Stomach smooth muscle (tissue), 2 donors: Measurements from ENCODE around the gene CHKB.
A peak's percentile ranks its signal among the peaks of the same experiment; 100 is the strongest.
"Not testable (repeated sequence)": the region's sequence is repeated elsewhere in the genome, so short reads cannot be mapped to it uniquely, and the experiment has no call there.

Experiments
- H3K27ac ChIP-seq: one replicate; pipeline ENCODE4 v1.7.0; 2013; ENCODE audit warnings: mild to moderate bottlenecking, low read length, inconsistent platforms
- H3K27me3 ChIP-seq, 2 donors: one replicate each; pipeline ENCODE4 v1.7.0; 2013; ENCODE audit warnings: low read length in 2 of 2; ENCODE audit not compliant: insufficient read depth in 2 of 2, control insufficient read depth in 1 of 2
- H3K36me3 ChIP-seq, 2 donors: one replicate each; pipeline ENCODE4 v1.7.0; 2013; ENCODE audit warnings: low read length in 2 of 2; ENCODE audit not compliant: control insufficient read depth in 2 of 2, insufficient read depth in 2 of 2
- H3K4me1 ChIP-seq: one replicate; pipeline ENCODE4 v1.7.0; 2013; ENCODE audit warnings: low read length; ENCODE audit not compliant: control insufficient read depth, insufficient read depth
- H3K4me3 ChIP-seq, 2 donors: one replicate each; pipeline ENCODE4 v1.7.0; 2013; ENCODE audit warnings: low read length in 2 of 2
- H3K9ac ChIP-seq, 2 donors: one replicate each; pipeline ENCODE4 v1.7.0; 2013; ENCODE audit warnings: low read length in 2 of 2, mild to moderate bottlenecking in 1 of 2
- H3K9me3 ChIP-seq, 2 donors: one replicate each; pipeline ENCODE4 v1.7.0; 2013; ENCODE audit warnings: low read length in 2 of 2; ENCODE audit not compliant: control insufficient read depth in 2 of 2
- donor health status: healthy.
- donor health status: Pancreatic carcinoma.

CHKB gene

GRCh38 chr22:50546326-50547262 is 36.1 kb downstream of the CHKB start:
- Histone ChIP-seq H3K4me3 (no peak overlapping the region), H3K27me3 (peaks cover 37 to 55% of the 10 kb centered on the region in 2 donors), H3K36me3 (no peaks in the 10 kb centered on the region), H3K9me3 (no peaks in the 10 kb centered on the region), H3K27ac (no peak overlapping the region), H3K4me1 (peaks cover 10% of the 10 kb centered on the region), H3K9ac (no peak overlapping the region)

- Histone ChIP-seq H3K9me3 (no peaks in the 10 kb centered on the region), H3K4me1 (peaks cover 10% of the 10 kb centered on the region), H3K9ac (no peak within 1 kb of the TSS), H3K27me3 (peaks cover 34 to 48% of the 10 kb centered on the region in 2 donors), H3K4me3 (no peak within 1 kb of the TSS), H3K36me3 (no peaks in the 10 kb centered on the region), H3K27ac (no peak within 1 kb of the TSS)
Measured at GRCh38 chr22:50545522-50546325, 36.9 kb downstream of the CHKB start, which contains the start of gene KLHDC7B. TSS of gene KLHDC7B (plus strand) at chr22:50545899. CDS start at chr22:50546244, 345 bp downstream.

GRCh38 chr22:50544746-50545253 is 37.8 kb downstream of the CHKB start:
- Histone ChIP-seq H3K36me3 (no peaks in the 10 kb centered on the region), H3K27ac (no peak overlapping the region), H3K9me3 (no peaks in the 10 kb centered on the region), H3K9ac (peak overlapping the region in 1 of 2 donors; percentile 9), H3K27me3 (peaks cover 32 to 42% of the 10 kb centered on the region in 2 donors), H3K4me3 (no peak overlapping the region), H3K4me1 (peaks cover 10% of the 10 kb centered on the region)

- Histone ChIP-seq H3K4me3 (peak overlapping the region in 1 of 2 donors; percentile 47), H3K9ac (peak overlapping the region in 1 of 2 donors; percentile 9), H3K36me3 (no peaks in the 10 kb centered on the region), H3K4me1 (peaks cover 10% of the 10 kb centered on the region), H3K9me3 (no peaks in the 10 kb centered on the region), H3K27me3 (peaks cover 30 to 36% of the 10 kb centered on the region in 2 donors), H3K27ac (no peak overlapping the region)
Measured at GRCh38 chr22:50544078-50544745, 38.4 kb downstream of the CHKB start.

DNA sequence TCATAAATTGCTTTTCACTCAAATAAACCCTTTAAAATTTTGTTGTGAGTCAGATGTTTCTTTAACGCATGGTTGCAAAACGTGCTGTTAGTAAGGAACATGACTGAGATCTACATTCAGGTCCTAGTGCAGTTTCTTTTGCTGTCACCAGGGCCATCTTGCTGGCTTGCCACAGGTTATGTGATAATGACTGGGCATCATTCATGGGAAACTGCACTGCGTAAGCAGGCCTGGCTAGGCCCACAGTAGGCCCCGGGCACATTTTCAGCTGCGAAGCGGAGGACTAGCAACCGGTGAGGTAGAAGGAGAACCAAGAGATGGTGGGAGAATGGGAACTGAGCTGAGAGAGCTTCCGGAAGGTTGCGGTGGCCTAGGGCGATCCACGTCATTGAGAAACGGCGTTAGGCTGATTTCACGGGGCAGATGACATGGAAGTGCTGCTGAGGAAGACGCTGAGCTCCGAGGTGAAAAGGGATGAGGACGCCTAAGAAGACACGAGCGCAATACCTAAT is 40.2 kb downstream of the CHKB start:
- no peaks in the 10 kb centered on the region for H3K9me3 ChIP-seq
- H3K4me1 ChIP-seq: peaks cover 7% of the 10 kb centered on the region
- no peak overlapping the region for H3K27ac ChIP-seq
- H3K27me3 ChIP-seq: peaks cover 24 to 28% of the 10 kb centered on the region in 2 donors
- no peaks in the 10 kb centered on the region for H3K36me3 ChIP-seq
- no peak overlapping the region for H3K9ac ChIP-seq
- no peak overlapping the region for H3K4me3 ChIP-seq

GRCh38 chr22:50541667-50542026 is 41.0 kb downstream of the CHKB start:
- H3K9me3 ChIP-seq, H3K36me3 ChIP-seq, H3K4me1 ChIP-seq, H3K27ac ChIP-seq, H3K9ac ChIP-seq, H3K4me3 ChIP-seq: not testable (repeated sequence)
- peaks cover 23 to 28% of the 10 kb centered on the region in 2 donors for H3K27me3 ChIP-seq

DNA sequence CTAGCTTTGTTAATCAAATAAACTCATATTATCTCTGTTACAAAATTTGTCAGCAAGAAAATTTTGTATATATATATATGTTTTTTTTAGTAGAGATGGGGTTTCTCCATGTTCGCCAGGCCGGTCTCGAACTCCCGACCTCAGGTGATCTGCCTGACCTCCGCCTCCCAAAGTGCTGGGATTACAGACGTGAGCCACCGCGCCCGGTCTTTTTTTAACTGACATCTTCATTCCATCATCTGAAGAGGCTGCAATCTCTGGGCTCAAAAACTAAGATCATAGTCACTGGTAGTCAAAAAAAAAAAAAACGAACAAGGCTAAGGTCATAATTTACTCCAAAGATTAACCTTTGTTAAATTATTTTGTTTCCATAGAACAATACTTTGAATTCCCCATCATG is 42.3 kb downstream of the CHKB start:
- peak overlapping the region; percentile 71 for H3K27ac ChIP-seq
- H3K4me3 ChIP-seq: no peak overlapping the region
- H3K4me1 ChIP-seq: peaks cover 7% of the 10 kb centered on the region
- H3K27me3 ChIP-seq: peaks cover 18 to 24% of the 10 kb centered on the region in 2 donors
- H3K9ac ChIP-seq: no peak overlapping the region
- no peaks in the 10 kb centered on the region for H3K36me3 ChIP-seq
- H3K9me3 ChIP-seq: no peaks in the 10 kb centered on the region

DNA sequence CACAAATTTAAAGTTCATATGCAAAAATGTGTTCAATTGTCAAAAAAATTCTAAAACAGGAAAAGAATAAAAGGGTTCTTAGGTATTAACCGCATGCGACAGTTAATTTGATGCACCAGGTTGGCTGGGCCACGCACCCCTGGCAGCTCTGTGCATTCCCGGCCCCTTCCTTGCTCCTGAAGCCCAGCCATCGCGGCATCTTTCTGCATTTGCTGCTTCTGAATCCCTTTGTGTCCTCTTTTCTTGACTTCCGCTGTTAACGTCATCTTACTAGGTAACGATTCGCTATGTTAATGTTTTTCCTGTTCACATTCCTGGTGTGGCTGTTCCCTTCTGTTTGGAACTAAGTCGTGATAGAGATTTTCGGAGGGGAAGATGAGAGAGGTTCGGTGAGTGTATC is 44.9 kb downstream of the CHKB start:
- H3K9me3 ChIP-seq: no peaks in the 10 kb centered on the region
- H3K36me3 ChIP-seq: no peaks in the 10 kb centered on the region
- no peak overlapping the region for H3K9ac ChIP-seq
- H3K4me1 ChIP-seq: no peaks in the 10 kb centered on the region
- H3K4me3 ChIP-seq: no peak overlapping the region
- peak overlapping the region; percentile 18 for H3K27ac ChIP-seq
- peaks cover 13 to 32% of the 10 kb centered on the region in 2 donors for H3K27me3 ChIP-seq

DNA sequence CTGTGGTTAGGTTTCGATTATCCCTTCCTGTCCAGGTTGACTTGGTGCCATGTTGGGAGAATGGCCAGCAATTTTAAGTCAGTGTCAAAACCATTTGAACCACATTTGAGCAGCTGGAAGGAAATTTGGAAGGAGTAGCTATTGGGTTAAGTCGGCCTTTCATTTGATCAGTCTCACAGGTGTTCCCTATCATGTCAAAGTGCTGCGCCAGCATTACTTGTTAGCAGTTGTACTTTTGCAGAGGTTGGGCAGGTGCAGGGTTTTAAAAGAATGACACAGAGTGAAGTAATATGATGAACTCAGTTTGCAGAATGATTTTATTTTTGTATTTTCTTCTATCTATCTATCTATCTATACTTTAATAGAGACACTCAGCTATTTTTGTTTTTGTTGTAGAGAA is 46.4 kb downstream of the CHKB start:
- no peak overlapping the region for H3K27ac ChIP-seq
- H3K9ac ChIP-seq: no peak overlapping the region
- H3K9me3 ChIP-seq: no peaks in the 10 kb centered on the region
- H3K4me1 ChIP-seq: peaks cover 13% of the 10 kb centered on the region
- H3K27me3 ChIP-seq: peaks cover 11 to 48% of the 10 kb centered on the region in 2 donors
- no peaks in the 10 kb centered on the region for H3K36me3 ChIP-seq
- H3K4me3 ChIP-seq: no peak overlapping the region

GRCh38 chr22:50535113-50535512 is 47.5 kb downstream of the CHKB start:
- peaks cover 24% of the 10 kb centered on the region for H3K4me1 ChIP-seq
- H3K4me3 ChIP-seq: no peak overlapping the region
- H3K27me3 ChIP-seq: peaks cover 19 to 59% of the 10 kb centered on the region in 2 donors
- H3K27ac ChIP-seq: no peak overlapping the region
- H3K36me3 ChIP-seq: no peaks in the 10 kb centered on the region
- H3K9ac ChIP-seq: no peak overlapping the region
- H3K9me3 ChIP-seq: no peaks in the 10 kb centered on the region
